B cell (primary cell): ENCODE measurements around the gene NMU. TPM values are rescaled to one million over a fixed set of nuclear protein-coding genes. Genes with fewer than 3 reads are reported as not detected.
A peak's percentile ranks its signal among the peaks of the same experiment; 100 is the strongest.

Experiments
- ATAC-seq: fragments of 200-7000 bp; cut with Tn5 transposase; one replicate; pipeline ENCODE4 v1.10.0; 2021; ENCODE audit warnings: low read depth, mild to moderate bottlenecking, moderate number of reproducible peaks, moderate library complexity
- CTCF ChIA-PET: fragments of 350-600 bp; sonication (Branson Sonifier 250); formaldehyde crosslinking; loops from one replicate; lab custom pipeline; 2021; ENCODE audit warnings: antibody characterized with exemption, inconsistent platforms; lab: Charles Lee
- POLR2A ChIA-PET: fragments of 350-600 bp; sonication (Branson Sonifier 250); formaldehyde crosslinking; loops from one replicate; lab custom pipeline; 2021; ENCODE audit warnings: antibody characterized with exemption; lab: Charles Lee
- DNase-seq: peaks from one replicate; pipeline ENCODE4 v3.0.0; 2013
- H2AFZ ChIP-seq: 2 replicates; pipeline ENCODE4 v1.6.1; 2012; ENCODE audit warnings: mild to moderate bottlenecking, low read depth, low read length; ENCODE audit not compliant: insufficient read depth, poor library complexity, severe bottlenecking
- H3K27ac ChIP-seq, 2 donors: 1 replicate in 1 of 2; 2 replicates in 1 of 2; pipeline ENCODE4 v1.5.1; 2012 to 2013; ENCODE audit warnings: low read length in 2 of 2, mild to moderate bottlenecking in 2 of 2, moderate library complexity in 1 of 2
- H3K27me3 ChIP-seq, 4 experiments: fragments of 200-600 bp in 1 of 4; sonication (generic) in 1 of 4; replicated peaks in 1 of 4; 1 replicate in 2 of 4; 2 replicates in 2 of 4; pipeline versions ENCODE4 v1.6.1 to v1.7.0; 2013 to 2016; ENCODE audit warnings: low read length in 3 of 4, mild to moderate bottlenecking in 2 of 4, mixed read lengths in 1 of 4, moderate library complexity in 1 of 4; ENCODE audit not compliant: insufficient read depth in 4 of 4, control insufficient read depth in 3 of 4; ENCODE audit errors: control extremely low read depth in 1 of 4
- H3K36me3 ChIP-seq, 2 experiments: replicated peaks in 1 of 2; 1 replicate in 1 of 2; 2 replicates in 1 of 2; pipeline versions ENCODE4 v1.6.1 to v1.7.1; 2013; ENCODE audit warnings: low read length in 1 of 2; ENCODE audit not compliant: insufficient read depth in 2 of 2, control insufficient read depth in 1 of 2; ENCODE audit errors: control extremely low read depth in 1 of 2, extremely low read depth in 1 of 2
- H3K4me1 ChIP-seq, 2 donors: fragments of 200-600 bp in 1 of 2; sonication (generic) in 1 of 2; 1 replicate in 1 of 2; 2 replicates in 1 of 2; pipeline versions ENCODE4 v1.5.1 to v1.6.1; 2013 to 2017; ENCODE audit warnings: low read length in 2 of 2; ENCODE audit not compliant: control insufficient read depth in 2 of 2, insufficient read depth in 2 of 2
- H3K4me2 ChIP-seq: replicated peaks from 2 replicates; pipeline ENCODE3; 2012; ENCODE audit warnings: mild to moderate bottlenecking, low read depth, low read length; ENCODE audit not compliant: poor library complexity, severe bottlenecking
- H3K4me3 ChIP-seq, 5 experiments: fragments of 200-600 bp in 1 of 5; sonication (generic) in 1 of 5; 1 replicate in 3 of 5; 2 replicates in 2 of 5; pipeline versions ENCODE4 v1.5.1 to v1.7.0; 2011 to 2016; ENCODE audit warnings: low read length in 4 of 5, mild to moderate bottlenecking in 4 of 5, low read depth in 2 of 5, control low read depth in 1 of 5, moderate library complexity in 1 of 5; ENCODE audit not compliant: insufficient read depth in 1 of 5; ENCODE audit errors: control extremely low read depth in 1 of 5, extremely low read depth in 1 of 5
- H3K79me2 ChIP-seq: fragments of 200-600 bp; sonication (generic); one replicate; pipeline ENCODE4 v1.6.0; 2016; ENCODE audit warnings: low read length; ENCODE audit not compliant: control insufficient read depth, insufficient read depth
- H3K9ac ChIP-seq: fragments of 200-600 bp; sonication (generic); 2 replicates; pipeline ENCODE4 v1.6.1; 2017; ENCODE audit warnings: mild to moderate bottlenecking, low read length, moderate library complexity
- H3K9me3 ChIP-seq, 3 donors: one replicate each; pipeline versions ENCODE4 v1.6.1 to v1.7.1; 2013; ENCODE audit warnings: low read length in 2 of 3; ENCODE audit not compliant: control insufficient read depth in 2 of 3, insufficient read depth in 1 of 3; ENCODE audit errors: control extremely low read depth in 1 of 3
- H4K20me1 ChIP-seq: 2 replicates; pipeline ENCODE4 v1.6.0; 2012; ENCODE audit warnings: mild to moderate bottlenecking, low read length; ENCODE audit not compliant: insufficient read depth, control insufficient read depth, poor library complexity, severe bottlenecking
- H3K27ac Mint-ChIP-seq: one replicate; pipeline ENCODE4 v1.8.0; 2021; ENCODE audit warnings: mixed read lengths
- H3K27me3 Mint-ChIP-seq: one replicate; pipeline ENCODE4 v1.8.0; 2021; ENCODE audit warnings: mixed read lengths
- H3K4me1 Mint-ChIP-seq: one replicate; pipeline ENCODE4 v1.8.0; 2021; ENCODE audit warnings: mixed read lengths
- H3K4me3 Mint-ChIP-seq: one replicate; pipeline ENCODE4 v1.8.0; 2021; ENCODE audit warnings: mixed read lengths
- H3K9me3 Mint-ChIP-seq: one replicate; pipeline ENCODE4 v1.8.0; 2022; ENCODE audit warnings: mixed read lengths; ENCODE audit not compliant: insufficient read depth
- EZH2 ChIP-seq: IDR thresholded peaks from 2 replicates; pipeline ENCODE4 v1.6.1; 2012; ENCODE audit warnings: borderline replicate concordance, low read depth, mild to moderate bottlenecking, moderate library complexity, low read length; ENCODE audit not compliant: insufficient read depth, poor library complexity, severe bottlenecking
- WGBS: methylation state at CpG from one replicate; pipeline ENCODE4 v1.1.5; 2013; ENCODE audit warnings: missing lambda C conversion rate; ENCODE audit not compliant: insufficient coverage; 5-methylcytosine and 5-hydroxymethylcytosine counted together
- intact Hi-C: fragments of 100-400 bp; cut with micrococcal nuclease; formaldehyde crosslinking; loops from one replicate; pipeline ENCODE4 v1.10.0; 2022
- polyA plus RNA-seq: library from polyadenylated mRNA; depleted of rRNA; stranded (reverse); fragments of >200 nt; gene quantifications from 2 replicates; pipeline ENCODE4 v1.2.3, GENCODE V29; 2012
- total RNA-seq, 2 donors: library from RNA; stranded (reverse); fragments of 120-200 nt in 1 of 2; gene quantifications; 1 replicate in 1 of 2; 2 replicates in 1 of 2; pipeline versions ENCODE4 v1.2.3 to v1.2.4, GENCODE V29; 2013 to 2022
- TF ChIP-seq, protein P1 (sequence below): fragments of 200-600 bp; IDR thresholded peaks from one replicate; pipeline ENCODE4 v1.8.0; 2022; ENCODE audit warnings: antibody characterized with exemption, mild to moderate bottlenecking

Gene NMU
- total and polyA plus RNA-seq, 2 donors (not counting 1 experiment from before 2014, with no cell fraction given) = not detected

DNA sequence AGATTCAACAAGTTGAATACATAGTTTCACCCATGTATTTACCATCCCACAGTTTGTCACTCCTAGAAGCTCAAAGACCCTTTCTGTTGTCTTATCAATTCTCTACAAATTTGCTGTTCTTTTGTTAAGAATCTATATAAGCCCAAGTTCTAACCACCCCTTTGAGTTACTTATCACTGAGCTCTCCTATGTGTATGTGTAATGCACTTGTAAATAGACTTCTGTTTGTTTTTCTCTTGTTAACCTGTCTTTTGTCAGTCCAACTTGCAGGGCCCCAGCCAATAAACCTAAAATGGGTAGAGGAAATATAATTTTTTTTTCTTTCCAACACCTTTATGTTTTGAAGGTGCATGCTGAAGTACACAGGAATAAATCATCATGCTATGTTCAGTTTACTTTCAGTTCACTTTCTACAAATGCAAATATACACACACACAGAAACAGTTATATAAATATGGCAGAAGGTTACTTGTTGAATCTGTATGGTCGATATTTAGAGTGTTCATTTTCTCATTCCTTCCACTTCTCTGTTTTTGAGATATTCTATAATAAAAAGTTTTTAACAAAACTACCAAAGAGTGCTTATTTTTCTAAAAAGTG lies 67.1 kb downstream of the NMU start:
- Histone ChIP-seq H3K4me1 (no peaks in the 10 kb centered on the region), H3K79me2 (no peaks in the 10 kb centered on the region), H3K4me3 (no peak overlapping the region), H3K27me3 (peaks cover 0 to 3% (median 0%) of the 10 kb centered on the region in 4 experiments), H3K9ac (no peak overlapping the region), H3K36me3 (no peaks in the 10 kb centered on the region), H3K27ac (no peak overlapping the region), H2AFZ (no peak overlapping the region), H3K9me3 (no peaks in the 10 kb centered on the region), H4K20me1 (no peaks in the 10 kb centered on the region), H3K4me2 (no peak overlapping the region)
- intact Hi-C loops = no loop called here
- H3K4me1 Mint-ChIP-seq = peaks cover 4% of the 10 kb centered on the region
- WGBS = no CpG with 5 or more reads among the region's 1 CpG
- ChIA-PET CTCF (no interaction called here), POLR2A (no interaction called here)
- no peak overlapping the region for H3K4me3 Mint-ChIP-seq
- H3K27ac Mint-ChIP-seq = no peak overlapping the region
- no peaks in the 10 kb centered on the region for H3K9me3 Mint-ChIP-seq
- ATAC-seq = no peak
- TF ChIP-seq EZH2 = no peak
- TF ChIP-seq, protein P1, sequence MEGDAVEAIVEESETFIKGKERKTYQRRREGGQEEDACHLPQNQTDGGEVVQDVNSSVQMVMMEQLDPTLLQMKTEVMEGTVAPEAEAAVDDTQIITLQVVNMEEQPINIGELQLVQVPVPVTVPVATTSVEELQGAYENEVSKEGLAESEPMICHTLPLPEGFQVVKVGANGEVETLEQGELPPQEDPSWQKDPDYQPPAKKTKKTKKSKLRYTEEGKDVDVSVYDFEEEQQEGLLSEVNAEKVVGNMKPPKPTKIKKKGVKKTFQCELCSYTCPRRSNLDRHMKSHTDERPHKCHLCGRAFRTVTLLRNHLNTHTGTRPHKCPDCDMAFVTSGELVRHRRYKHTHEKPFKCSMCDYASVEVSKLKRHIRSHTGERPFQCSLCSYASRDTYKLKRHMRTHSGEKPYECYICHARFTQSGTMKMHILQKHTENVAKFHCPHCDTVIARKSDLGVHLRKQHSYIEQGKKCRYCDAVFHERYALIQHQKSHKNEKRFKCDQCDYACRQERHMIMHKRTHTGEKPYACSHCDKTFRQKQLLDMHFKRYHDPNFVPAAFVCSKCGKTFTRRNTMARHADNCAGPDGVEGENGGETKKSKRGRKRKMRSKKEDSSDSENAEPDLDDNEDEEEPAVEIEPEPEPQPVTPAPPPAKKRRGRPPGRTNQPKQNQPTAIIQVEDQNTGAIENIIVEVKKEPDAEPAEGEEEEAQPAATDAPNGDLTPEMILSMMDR = no peak
- DNase-seq = no peak
- no peaks in the 10 kb centered on the region for H3K27me3 Mint-ChIP-seq

DNA sequence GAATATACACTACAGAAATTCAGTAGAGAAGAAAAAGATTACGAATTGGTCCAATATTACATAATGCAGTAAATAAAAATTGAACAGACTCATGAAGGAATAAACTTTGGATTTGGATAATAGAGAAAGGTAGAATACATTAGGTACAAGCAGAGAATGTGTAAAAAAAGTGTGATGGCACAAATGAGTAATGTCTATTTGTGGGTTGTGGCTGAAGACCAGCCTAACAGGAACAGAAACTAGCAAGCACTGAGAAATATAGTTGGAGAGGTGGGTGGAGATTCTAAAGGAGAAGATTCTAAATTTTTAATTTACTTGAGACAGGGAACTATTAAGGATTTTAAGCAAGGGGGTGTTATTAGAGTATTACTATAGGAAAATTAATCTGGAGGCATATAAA lies 74.2 kb downstream of the NMU start:
- Histone ChIP-seq H4K20me1 (no peaks in the 10 kb centered on the region), H3K9ac (no peak overlapping the region), H3K4me3 (no peak overlapping the region), H3K27me3 (no peaks in the 10 kb centered on the region), H3K4me2 (peak overlapping the region; percentile 32), H2AFZ (no peak overlapping the region), H3K9me3 (no peaks in the 10 kb centered on the region), H3K36me3 (no peaks in the 10 kb centered on the region), H3K27ac (no peak overlapping the region), H3K79me2 (no peaks in the 10 kb centered on the region), H3K4me1 (peaks cover 13 to 16% of the 10 kb centered on the region in 2 donors)
- Mint-ChIP-seq H3K27me3 (peaks cover 4% of the 10 kb centered on the region), H3K9me3 (peaks cover 3% of the 10 kb centered on the region), H3K4me1 (peaks cover 20% of the 10 kb centered on the region), H3K4me3 (peak overlapping the region; percentile 1), H3K27ac (peak overlapping the region; percentile 39)
- intact Hi-C loops = loop anchor here (1.0 kb wide), 1 partner anchor 17 kb away; no protein-coding TSS in a partner anchor
- DNase-seq = peak; percentile 66
- POLR2A ChIA-PET = no interaction called here
- peak; percentile 95 for ATAC-seq
- TF ChIP-seq EZH2 = no peak
- TF ChIP-seq, protein P1 = no peak
- no CpG with 5 or more reads among the region's 1 CpG for WGBS
- CTCF ChIA-PET = interaction anchor here (0.7 to 1.1 kb wide), 5 partner anchors 17 to 387 kb away, joined by 3 to 4 read pairs (median 3); partner anchors contain the start of gene CEP135
